Measurements from ENCODE around the gene KRT12. TPM values are rescaled to one million over a fixed set of nuclear protein-coding genes. Genes with fewer than 3 reads are reported as not detected.

KRT12 gene
- total RNA-seq, 1 donor from 2014 or later = not detected

DNA sequence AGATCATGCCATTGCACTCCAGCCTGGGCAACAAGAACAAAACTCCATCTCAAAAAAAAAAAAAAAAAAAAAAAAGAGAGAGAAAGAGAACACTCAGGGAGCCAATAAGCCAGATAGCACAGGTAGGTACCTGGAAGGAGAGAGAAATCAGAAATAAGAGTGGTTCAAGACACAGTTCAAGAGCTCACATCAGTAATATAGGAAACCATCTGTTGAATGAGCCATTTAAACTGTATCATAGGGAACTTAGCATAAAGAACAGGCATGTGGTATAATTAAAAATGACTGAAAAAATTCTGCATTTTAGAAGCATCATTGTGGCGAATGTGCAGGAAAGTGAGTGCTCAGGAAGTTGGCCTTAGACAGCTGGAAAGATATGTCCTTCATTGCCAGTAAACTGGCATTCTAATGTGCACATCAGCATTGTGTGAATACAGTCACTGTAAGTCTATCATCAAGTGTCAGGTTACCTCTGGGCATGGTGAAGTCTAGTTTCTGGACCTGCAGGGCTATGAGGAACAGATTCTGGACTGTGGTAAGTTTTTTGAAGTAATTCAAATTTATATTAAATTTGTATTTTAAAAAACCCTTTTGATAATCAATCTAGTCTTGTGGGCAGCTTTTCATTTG, 20.4 kb downstream of the KRT12 start:
- intact Hi-C loops (cut with micrococcal nuclease) = no loop called here

DNA sequence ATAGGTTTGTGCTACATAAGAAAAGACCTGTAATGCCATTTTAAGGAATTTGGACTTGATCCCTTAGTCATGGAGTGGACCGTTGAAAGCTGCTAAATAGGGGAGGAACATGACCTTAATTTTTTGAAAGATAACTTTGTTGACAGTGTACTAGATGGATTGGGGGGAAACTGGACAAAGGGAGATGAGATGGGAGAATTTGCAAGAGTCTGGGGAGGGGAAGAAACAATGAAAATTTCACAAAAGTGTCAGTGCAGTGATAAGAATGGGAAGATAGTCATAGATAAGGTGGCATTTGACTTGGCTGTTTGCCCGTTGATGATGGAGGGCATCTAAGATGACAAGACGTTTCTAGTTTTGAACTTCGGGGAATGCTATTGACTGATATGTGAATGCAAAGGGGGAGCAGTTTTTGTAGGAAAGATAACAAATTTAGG, 22.3 kb downstream of the KRT12 start:
- intact Hi-C loops (cut with micrococcal nuclease) = no loop called here

DNA sequence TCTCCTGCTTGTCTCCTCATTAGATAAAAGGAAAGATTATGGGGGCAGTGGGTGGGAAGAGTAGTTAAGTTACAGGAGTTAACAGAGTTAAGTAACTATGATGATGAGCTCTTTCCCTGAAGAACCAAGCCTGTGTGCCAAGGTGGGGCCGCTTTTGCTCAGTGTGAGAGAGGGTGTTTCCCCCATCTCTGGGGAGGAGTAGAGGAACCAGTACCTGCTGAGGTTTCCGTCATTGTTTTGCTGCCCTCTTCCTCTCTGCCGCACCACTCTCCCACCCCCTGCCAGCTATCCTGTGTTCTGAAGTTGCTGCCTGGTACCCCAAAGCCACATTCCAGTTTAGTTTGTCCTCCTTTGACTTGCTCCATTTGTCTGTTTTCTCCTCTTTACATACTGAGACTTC, 23.8 kb downstream of the KRT12 start:
- intact Hi-C loops (cut with micrococcal nuclease) = no loop called here

DNA sequence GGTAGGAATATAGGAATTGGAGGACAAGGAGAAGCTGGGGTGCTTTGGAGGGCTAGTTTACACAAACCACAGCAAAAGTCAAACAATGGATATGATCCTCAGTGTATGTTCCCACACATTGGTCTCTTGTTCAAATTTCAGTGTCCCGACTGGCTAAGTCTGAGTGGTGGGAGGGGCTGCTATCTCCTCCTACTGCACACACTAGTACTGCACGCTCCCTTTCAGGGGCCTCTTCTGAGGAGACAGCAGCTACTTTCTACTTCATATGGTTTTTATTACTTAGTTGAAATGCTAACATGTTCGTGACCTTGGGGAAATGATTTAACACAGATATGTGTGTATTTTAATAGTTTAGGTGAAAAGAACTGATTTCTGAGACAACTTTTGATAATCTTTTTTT, 25.8 kb downstream of the KRT12 start:
- intact Hi-C loops (cut with micrococcal nuclease) = no loop called here

DNA sequence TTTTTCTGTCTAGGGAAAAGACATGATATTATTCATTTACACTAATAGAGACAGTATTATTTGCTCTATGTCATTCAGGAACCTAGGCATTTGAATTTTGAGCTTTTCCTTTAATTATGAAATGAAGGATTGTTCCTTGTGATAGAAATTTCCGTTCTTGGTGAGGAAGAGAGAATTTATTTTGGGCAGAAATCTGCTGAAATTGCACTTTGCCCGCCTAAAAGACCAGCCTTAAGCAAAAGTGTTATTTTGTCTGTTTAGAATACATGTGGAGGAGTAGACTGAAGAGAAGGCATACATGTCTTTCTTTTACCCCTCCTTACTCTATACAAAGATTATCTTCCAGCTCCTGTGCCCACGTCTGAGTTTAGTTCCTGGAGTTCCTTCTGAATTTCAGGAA, 27.8 kb downstream of the KRT12 start:
- intact Hi-C loops (cut with micrococcal nuclease) = no loop called here

DNA sequence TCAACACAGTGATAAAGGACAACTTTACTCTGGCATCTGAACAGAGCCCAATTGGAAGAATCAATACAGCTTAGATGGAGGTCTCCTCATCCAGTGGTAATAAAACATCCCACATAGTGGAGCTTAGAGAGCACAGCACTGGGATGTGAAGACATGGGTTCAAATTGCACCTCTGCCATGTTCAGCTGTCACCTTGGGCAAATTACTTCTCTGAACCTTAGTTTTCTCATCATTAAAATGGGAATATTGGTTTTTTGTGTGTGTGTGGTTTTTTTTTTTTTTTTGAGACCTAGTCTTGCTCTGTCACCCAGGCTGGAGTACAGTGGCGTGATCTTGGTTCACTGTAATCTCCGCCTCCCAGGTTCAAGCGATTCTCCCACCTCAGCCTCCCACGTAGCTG, 31.0 kb downstream of the KRT12 start:
- intact Hi-C loops (cut with micrococcal nuclease) = no loop called here

DNA sequence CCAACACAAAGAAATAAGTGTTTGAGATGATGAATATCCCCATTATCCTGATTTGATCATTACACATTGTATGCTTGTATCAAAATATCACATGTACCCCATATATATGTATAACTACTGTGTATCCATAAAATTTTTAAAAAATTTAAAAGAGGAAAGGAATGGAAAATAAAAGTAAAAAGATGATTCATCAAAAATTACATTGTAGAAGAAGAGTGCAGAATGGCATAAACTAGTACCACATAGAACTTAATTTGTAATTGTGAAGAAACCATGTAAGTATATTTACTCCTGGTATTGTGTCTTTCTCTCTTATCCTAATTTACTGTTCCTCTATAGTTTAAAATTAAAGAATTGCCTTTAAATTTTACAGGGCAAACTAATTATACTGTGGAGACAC, 33.1 kb downstream of the KRT12 start:
- intact Hi-C loops (cut with micrococcal nuclease) = no loop called here

DNA sequence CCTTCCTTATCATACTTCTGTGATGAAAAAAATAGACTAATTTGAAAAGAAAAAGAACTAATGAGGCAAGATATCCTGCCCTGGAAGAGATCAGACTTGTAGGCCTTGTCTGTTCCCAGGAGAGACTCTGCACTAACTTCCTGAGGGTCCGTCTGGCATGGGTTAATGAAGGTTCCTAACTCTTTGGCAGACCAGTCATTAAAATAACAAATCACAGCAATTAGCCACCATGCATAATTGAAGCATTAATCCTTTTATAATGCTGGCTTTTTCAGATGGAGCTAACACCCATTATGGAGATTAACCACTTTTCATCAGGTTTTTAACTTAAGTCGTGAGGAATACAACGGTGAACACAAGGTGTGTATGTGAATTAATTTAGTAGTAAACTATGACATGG, 34.2 kb downstream of the KRT12 start:
- intact Hi-C loops (cut with micrococcal nuclease) = no loop called here

DNA sequence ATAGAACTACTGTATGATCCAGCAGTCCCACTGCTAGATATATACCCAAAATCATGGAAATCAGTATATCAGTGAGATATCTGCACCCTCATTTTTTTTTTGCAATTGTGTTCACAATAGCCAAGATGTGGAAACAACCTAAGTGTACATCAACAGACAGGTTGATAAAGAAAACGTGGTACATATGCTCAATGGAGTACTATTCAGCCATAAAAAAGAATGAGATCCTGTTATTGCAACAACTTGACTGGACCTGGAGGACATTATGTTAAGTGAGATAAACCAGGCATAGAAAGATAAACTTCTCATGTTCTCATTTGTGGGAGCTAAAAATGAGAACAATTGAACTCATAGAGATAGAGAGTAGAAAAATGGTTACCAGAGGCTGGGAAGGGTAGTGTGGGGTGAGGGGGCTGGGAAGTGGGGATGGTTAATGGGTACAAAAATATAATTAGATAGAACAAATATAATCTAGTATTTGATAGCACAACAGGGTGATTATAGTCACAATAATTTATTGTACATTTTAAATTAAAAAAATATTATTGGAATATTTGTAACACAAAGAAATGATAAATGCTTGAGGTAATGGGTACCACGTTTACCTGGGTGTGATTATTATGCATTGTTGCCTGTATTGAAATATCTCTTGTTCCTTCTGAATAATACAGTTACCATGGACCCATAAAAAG, 36.8 kb downstream of the KRT12 start:
- intact Hi-C loops (cut with micrococcal nuclease) = no loop called here

DNA sequence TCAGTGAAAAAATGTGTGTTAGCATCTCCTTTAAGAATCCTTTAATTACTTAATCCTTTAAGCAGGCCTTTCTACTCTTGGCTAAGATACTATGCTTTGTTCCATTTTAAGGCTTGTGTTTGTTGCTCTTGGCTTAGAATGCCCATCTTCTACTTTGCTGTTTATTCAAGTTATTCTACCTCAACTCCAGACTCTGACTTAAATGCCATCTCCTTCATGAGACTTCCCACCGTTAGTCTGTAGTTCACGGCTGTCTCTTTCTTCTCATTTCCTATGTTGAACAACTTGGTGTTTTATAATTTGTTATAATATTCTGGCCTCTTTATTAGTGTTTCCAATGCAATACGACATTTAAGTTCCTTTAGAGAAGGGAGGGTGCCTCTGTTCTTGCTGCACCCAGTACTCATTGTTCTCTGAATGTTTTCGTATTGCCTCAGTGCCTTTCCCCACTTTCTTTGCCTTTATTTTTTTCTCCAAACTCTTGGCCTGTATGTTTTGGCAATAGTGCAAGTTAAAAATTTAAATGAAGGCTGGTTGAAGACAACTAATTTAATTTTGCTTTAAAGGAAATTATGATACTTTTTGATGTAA, 38.5 kb downstream of the KRT12 start:
- intact Hi-C loops (cut with micrococcal nuclease) = no loop called here

DNA sequence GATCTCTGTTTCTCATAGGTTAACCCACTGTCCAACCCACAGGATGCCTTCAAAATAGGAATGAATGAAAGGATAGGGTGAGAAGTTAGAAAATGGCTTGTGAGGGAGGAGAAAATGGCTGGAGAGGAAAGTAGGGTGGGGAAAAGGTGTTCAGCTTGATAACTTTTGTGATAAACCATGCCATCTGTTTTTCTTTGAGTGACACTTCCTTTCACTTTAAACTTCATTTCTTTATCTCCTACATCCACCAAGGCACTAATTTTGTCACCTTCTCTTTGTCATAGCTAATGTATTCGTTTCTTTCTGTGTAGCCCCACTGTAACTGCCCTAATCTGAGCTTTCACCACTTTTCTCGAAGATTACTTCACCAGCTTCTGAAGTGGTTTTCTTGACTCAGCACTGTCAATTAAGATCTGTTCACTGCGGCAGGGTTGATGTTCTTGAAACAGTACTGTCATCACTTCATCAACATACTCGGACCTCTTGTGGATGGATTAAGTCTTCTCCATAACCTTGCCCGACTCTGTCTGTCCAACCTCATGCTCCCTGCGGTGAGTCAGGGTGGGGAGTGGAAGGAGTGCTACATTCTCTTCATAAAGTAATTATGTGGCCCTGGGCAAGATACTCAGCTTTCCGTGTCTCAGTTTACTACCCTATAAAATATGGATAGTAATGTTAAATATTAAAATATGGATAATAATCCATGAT, 39.1 kb downstream of the KRT12 start:
- intact Hi-C loops (cut with micrococcal nuclease) = no loop called here

DNA sequence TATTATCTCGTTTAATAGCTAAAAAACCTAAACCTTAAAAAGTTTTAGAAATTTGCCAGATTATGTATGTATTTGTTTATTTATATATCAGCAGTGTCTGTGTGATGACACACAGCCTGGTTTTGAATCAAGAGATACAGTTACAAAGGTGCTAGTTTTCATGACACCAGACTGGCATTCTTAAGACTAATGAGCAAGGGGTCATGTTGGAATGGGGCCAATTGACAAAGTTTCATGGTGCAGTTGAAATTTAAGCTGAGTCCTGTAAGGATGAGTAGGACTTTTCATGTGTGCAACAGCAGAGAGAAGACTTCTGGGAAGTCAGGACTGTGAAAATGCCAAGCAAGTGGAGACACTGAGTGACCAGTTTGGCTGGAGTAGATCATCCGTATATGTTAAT, 41.4 kb downstream of the KRT12 start:
- intact Hi-C loops (cut with micrococcal nuclease) = no loop called here

DNA sequence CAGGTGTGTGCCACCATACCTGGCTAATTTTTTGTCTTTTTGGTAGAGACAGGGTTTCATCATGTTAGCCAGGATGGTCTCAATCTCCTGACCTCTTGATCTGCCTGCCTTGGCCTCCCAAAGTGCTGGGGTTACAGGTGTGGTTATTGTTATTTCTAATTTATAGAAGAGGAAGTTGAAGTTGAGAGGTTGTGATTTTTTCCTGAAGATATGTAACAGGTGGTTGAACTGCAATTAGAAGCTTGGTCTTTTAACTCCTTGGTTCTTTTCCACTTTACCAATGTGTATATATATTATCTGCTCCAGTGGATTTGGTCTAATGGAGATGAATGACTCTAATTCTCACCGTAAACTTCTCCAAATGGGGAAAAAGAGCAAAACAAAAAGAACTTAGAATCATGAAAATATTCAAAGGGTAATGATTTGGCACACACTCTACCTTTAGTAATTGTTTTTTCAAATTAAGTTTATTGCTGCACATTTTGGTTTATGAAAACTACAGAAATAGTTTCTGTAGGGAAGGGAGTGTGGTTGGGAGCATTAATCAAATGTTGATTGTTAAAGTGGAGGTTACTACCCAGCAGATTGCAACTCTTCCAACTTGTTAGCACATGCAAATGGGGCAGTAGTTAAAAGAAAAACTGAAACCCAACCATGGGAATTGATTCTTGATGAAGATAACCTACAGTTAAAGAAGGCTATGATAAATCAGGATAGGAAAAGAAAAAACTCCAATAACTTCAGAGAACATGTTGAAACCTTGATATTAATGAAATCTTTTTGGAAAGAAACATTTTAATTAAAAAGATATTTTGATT, 42.8 kb downstream of the KRT12 start:
- intact Hi-C loops (cut with micrococcal nuclease) = no loop called here

DNA sequence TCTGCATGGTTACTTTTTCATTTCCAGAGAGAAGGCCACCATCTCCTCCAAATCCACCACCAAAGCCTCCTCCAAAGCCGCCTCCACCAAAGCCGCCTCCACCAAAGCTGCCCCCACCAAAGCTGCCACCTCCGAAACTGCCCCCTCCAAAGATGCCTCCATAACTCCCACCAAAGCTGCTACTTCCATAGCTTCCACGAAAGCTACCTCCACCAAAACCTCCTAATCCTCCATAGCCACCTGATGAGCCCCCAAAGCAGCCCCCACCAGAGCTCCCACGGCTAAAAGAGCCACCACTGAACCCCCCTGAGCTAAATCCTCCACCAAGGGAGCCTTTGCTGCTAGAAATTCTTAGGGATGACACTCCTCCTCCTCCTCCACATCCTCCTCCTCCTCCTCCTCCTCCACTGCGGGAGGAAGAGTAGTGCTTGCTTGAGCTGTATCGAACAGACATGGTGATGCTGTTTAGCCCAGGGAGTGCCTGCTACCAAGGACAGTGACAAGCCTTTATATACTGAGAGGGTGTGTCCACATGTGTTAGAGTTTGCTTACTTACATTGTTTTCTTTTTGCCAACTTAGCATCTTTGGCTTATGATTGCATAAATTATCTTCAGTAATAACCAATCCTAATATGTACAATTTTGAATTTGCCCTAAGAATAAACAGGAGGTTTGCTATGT, 44.8 kb downstream of the KRT12 start, which contains the start of gene KRT10:
KRT10 (minus strand) TSS at position 483 of the 681 bp plus-strand sequence; CDS start at position 454, 29 bp downstream.
- intact Hi-C loops (cut with micrococcal nuclease) = no loop called here

DNA sequence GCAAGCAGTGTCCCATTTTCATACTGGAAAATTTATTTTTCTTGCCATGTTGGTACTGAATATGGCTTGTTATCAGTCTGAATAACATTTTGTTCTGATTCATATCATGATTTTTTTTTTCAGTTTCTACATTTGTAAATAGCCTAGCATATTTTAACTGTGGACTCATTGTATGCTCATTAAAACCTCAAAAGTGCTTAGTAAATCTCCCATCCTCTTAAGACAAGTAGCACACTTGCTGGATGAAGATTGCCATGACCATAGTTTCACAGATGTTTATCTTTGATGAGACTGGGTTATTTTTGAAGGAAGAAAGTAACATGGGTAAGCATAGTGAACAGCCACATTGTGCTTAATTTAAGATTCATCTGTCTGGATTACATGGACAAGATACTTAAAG, 45.5 kb downstream of the KRT12 start:
- intact Hi-C loops (cut with micrococcal nuclease) = no loop called here

DNA sequence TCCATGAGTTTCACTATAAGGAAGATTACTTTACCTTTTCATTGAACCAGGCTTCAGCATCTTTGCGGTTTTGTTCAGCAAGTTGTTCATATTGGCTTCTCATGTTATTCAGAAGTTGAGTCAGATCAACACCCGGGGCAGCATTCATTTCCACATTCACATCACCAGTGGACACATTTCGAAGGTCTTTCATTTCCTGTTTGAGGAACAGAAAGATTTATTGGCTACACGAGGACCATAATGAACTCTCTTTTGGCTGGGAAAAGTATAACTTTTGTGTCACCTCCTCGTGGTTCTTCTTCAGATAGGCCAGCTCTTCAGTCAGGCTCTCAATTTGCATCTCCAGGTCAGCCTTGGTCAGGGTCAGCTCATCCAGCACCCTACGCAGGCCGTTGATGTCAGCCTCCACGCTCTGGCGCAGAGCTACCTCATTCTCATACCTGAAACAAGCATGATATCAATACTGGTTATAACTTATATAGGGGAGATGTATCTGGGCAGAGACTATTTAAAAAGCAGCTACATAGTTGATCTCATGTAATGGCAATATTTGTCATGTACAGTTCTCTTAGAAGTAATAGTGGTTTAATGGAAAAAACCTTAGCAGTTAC, 46.7 kb downstream of the KRT12 start:
- intact Hi-C loops (cut with micrococcal nuclease) = no loop called here

DNA sequence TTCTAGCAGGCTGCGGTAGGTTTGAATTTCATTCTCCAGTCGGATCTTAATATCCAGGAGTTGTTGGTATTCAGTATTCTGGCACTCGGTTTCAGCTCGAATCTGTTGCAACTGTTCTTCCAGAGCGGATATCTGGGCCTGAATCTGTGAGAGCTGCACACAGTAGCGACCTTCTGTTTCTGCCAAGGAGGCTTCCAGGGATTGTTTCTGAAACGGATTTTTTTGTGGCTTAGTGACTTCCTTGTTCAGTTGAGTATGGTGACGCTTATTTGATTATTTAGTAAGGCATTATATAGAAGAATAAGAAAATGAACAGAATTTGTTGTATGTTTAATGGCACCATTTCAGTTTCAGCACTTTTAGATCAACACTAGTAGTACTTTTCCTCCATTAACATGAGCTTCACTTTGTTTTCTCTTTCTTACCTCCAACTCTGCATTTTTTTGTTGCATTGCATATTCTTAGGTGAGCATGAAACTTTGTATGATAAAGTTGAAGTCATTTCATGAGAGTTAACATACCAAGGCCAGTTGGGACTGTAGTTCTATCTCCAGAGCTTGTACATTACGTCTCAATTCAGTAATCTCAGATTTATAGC, 47.4 kb downstream of the KRT12 start:
- intact Hi-C loops (cut with micrococcal nuclease) = loop anchor here (10.0 kb wide), 1 partner anchor 255 kb away; the partner anchor contains the start of gene CCR7

DNA sequence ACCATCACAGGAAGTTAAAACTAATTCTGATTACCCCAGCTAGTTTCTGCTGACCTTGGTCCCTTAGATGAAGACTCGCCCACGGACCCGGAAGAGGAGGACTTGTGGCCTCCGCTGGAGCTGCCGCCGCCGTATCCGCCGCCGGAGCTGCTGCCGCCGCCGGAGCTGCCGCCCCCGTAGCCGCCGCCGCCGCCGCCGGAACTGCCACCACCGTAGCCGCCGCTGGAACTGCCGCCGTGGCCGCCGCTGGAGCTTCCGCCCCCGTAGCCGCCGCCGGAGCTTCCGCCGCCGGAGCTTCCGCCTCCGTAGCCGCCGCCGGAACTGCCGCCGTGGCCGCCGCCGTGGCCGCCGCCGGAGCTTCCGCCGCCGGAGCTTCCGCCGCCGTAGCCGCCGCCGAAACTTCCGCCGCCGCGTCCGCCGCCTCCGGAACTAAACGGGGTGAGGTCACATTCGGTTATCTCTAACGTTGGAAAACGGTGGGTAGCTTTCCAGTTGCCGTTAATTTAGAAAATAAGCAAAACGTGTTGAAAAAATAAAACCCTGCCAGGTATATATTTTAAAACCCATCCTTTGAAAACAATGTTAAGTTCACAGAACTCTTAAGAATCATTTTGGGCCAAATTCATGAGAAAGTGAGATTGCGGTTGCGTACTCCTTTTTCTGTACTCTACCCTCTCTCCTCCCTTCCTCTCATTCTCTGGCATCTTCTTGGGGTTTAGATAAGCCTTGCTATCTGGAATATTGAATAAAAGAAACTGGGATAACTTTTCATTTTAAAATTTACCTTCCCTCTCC, 48.1 kb downstream of the KRT12 start:
- intact Hi-C loops (cut with micrococcal nuclease) = loop anchor here (10.0 kb wide), 1 partner anchor 254 kb away; the partner anchor contains the start of gene CCR7

DNA sequence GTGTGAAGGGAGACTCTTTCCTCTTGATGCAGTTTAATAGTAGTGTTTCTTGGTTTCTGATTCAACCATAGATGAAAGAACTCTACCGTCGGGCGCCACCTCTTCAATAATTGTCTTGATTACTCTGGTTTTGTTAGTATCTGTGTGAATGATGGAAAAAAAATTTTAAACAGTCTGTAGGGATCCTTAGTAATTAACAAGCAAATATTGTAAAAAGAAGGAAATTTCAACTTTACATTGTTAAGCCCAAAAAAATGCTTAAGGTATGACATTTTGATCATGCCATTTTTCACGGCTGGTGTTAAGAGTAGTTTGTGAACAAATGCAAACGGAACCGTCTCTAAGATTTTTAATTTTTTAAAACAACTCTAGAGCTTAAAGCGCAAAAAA, 48.7 kb downstream of the KRT12 start:
- intact Hi-C loops (cut with micrococcal nuclease) = loop anchor here (10.0 kb wide), 1 partner anchor 254 kb away; the partner anchor contains the start of gene CCR7

Measured in T-helper 2 cell treated with Interferon-gamma antibody and Interleukin-4, amounts not matched to agents 100 ng/mL and 5 ng/mL, for 36 hours (primary cell).